Measurements from ENCODE around the gene C12orf56. TPM values are rescaled to one million over a fixed set of nuclear protein-coding genes. Genes with fewer than 3 reads are reported as not detected.

Gene C12orf56
- total RNA-seq, 1 donor: 0.86 TPM

DNA sequence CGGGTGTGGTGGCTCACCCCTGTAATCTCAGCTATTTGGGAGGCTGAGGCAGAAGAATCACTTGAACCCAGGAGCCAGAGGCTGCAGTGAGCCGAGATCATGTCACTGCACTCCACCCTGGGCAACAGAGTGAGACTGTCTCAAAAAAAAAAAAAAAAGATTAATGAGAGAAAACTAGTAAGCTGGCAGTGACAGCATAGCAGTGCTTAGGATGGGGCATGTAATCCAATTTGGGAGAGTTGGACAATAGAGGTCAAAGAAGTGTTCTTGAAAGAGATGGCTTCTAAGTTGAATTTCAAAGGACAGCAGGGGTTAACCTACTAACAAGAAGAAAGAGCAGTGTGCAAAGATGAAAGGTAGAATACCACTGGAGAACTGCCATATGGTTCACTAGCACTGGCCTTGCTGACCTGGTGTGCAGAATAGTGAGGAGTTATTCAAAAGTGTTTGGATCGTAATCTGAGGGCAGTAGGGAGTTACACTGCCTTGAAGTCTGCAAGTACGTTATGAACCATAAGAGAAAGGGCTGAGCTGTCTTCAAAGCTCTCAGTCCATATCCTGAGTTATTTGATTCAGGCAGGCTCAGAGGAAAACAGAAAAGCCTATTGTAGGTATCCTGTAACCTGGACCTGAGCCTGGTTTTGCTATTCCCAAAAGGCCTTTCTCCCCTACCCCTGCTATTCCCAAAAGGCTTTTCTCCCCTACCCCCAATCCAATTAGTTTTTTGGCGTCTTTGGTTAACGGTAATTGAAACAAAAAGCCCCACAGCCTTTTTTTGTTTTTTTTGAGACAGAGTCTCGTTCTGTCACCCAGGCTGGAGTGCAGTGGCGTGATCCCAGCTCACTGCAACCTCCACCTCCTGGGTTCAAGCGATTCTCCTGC lies 17.0 kb upstream of the C12orf56 start:
- no peak for DNase-seq (ENCODE audit: low read depth)
- TF ChIP-seq, protein P1, sequence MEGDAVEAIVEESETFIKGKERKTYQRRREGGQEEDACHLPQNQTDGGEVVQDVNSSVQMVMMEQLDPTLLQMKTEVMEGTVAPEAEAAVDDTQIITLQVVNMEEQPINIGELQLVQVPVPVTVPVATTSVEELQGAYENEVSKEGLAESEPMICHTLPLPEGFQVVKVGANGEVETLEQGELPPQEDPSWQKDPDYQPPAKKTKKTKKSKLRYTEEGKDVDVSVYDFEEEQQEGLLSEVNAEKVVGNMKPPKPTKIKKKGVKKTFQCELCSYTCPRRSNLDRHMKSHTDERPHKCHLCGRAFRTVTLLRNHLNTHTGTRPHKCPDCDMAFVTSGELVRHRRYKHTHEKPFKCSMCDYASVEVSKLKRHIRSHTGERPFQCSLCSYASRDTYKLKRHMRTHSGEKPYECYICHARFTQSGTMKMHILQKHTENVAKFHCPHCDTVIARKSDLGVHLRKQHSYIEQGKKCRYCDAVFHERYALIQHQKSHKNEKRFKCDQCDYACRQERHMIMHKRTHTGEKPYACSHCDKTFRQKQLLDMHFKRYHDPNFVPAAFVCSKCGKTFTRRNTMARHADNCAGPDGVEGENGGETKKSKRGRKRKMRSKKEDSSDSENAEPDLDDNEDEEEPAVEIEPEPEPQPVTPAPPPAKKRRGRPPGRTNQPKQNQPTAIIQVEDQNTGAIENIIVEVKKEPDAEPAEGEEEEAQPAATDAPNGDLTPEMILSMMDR (IDR thresholded peaks at IDR 0.05; ENCODE audit: insufficient read depth, low read depth, low read length): no peak
- no peak overlapping the region for H3K4me3 ChIP-seq (ENCODE audit: low read depth, low read length)

DNA sequence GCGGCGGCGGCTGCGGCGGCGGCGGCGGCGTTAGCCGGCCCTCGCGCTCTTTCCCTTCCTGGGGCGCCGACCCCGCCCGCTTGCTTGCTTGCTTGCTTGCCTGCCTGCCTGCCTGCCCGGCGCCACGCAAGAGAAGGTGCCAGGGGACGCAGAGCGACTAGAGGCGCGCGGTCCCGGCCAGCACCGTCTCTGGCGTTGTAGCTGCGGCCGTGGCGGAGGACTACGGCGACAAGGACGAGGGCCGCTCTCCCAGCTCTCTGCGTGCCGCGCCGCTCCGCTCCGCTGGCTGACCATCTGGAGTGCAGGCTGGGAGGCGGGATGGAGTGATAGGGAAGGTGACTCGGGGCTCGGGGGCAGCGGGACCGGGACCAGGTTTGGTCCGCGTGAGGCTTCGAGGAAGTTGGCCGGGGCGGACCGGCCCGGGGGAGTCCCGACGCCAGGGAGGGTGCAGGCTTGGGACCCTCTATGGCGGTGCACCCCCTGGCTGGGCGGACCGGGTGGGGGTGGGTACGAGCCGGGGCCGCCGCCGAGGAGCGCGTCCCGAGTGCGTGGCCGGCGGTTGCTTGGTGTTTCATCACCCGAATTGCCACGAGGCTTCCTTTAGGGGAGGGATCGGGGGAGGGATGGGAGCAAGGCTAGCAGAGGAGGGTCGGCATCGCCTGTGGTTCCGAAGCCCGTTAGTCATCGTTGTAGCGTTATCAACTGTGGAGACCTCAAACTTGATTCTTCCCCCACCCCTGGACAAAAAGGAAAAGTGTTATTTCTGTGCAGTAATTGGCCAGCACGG lies 14.1 kb upstream of the C12orf56 start:
- DNase-seq (ENCODE audit: low read depth): peak; percentile 94
- TF ChIP-seq, protein P1 (IDR thresholded peaks at IDR 0.05; ENCODE audit: insufficient read depth, low read depth, low read length): no peak
- peak overlapping the region; percentile 94 for H3K4me3 ChIP-seq (ENCODE audit: low read depth, low read length)

DNA sequence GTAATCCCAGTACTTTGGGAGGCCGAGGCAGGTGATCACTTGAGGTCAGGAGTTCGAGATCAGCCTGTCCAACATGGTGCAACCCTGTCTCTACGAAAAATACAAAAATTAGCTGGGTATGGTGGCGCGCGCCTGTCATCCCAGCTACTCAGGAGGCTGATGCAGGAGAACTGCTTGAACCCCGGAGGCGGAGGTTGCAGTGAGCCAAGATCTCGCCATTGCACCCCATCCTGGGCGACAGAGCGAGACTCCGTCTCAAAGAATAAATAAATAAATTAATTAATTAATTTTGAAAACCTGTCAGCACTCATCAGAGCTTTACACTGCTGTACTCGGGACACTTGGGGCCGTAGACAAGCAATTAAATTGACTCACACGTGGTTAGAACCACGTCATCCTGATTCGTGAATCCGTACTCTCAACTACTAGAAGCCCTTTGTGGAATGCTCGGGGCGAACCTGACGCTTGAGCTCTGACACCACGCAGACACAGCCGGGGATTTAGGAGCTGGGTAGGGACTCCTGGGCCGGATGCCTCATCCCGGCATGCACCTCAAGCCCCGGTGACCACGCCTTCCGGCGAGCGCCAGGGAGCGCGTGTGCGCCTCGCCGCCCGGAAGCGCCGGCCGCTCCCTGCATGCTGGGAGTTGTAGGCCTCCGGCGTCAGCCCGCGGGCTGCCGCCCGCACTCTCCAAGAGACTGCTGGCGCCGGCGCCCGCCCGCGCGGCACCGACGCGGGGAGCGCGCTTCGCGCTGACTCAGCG lies 13.3 kb upstream of the C12orf56 start, which contains the start of gene XPOT:
Gene XPOT, plus strand, starts transcription at position 686 of the 763 bp plus-strand sequence. CDS start 5,644 bp downstream, outside the sequence.
- peak within 1 kb of the TSS; percentile 94 for H3K4me3 ChIP-seq (ENCODE audit: low read depth, low read length)
- TF ChIP-seq, protein P1 (IDR thresholded peaks at IDR 0.05; ENCODE audit: insufficient read depth, low read depth, low read length): no peak
- DNase-seq (ENCODE audit: low read depth): peak; percentile 97

DNA sequence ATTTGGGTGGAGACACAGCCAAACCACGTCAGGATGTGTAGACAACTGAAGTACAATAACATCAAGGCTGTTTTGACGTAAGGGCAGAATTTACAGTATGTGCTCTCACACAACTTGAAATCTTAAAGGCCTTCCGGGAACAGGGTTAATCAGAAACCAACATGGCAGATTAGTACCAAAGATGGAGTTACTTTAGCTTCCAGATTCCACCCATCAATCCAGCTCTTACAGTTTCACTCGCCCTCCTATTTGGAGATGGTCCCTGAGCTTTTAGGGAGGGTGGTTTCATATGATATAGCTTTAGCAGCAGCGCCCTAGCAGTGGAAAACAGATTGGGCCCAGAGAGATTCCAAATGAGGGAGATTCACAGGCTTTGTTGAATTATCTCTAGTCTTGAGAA lies 11.6 kb upstream of the C12orf56 start:
- no peak for DNase-seq (ENCODE audit: low read depth)
- no peak overlapping the region for H3K4me3 ChIP-seq (ENCODE audit: low read depth, low read length)
- TF ChIP-seq, protein P1 (IDR thresholded peaks at IDR 0.05; ENCODE audit: insufficient read depth, low read depth, low read length): no peak

DNA sequence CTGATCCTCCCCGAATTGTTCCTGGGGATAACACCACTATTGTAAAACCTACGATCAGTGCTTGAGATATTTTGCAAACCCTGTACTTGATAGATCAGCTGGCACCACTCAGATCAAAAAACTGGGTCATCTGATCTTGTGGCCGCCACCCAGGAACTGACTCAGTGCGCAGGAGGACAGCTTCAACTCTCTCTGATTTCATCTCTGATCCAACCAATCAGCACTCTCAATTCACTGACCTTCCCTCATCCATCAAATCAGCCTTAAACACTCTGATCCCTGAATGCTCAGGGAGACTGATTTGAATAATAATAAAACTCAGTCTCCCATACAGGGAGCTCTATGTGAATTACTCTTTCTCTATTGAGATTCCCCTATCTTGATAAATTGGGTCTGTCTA lies 9.5 kb upstream of the C12orf56 start:
- no peak overlapping the region for H3K4me3 ChIP-seq (ENCODE audit: low read depth, low read length)
- TF ChIP-seq, protein P1 (IDR thresholded peaks at IDR 0.05; ENCODE audit: insufficient read depth, low read depth, low read length): no peak
- DNase-seq (ENCODE audit: low read depth): peak; percentile 63

DNA sequence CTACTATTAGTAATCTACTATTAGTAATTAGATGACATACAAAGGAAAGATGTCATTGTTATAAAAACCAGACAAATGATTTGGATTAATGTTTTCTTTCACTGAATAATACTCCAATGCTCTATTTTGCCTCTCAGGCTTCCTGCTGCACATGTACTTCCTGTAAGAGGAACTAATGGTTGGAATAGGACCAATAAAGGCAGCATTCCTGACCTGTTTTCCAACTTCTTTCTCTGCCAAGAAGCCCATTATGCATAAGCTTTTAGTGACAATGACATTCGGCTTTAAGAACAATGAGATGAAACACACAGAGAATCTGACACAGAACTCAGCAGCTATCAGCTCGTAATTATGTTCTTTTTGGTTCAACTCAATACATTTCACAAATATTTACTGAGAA lies 5.2 kb upstream of the C12orf56 start:
- DNase-seq (ENCODE audit: low read depth): no peak
- no peak overlapping the region for H3K4me3 ChIP-seq (ENCODE audit: low read depth, low read length)
- TF ChIP-seq, protein P1 (IDR thresholded peaks at IDR 0.05; ENCODE audit: insufficient read depth, low read depth, low read length): no peak
